Urinary bladder (tissue), 4 donors: ENCODE data around the gene SLC22A4. TPM values are rescaled to one million over a fixed set of nuclear protein-coding genes. Genes with fewer than 3 reads are reported as not detected.

Experiments used
- DNase-seq: peaks from one replicate; pipeline ENCODE4 v3.0.0-alpha.2; 2015; ENCODE audit errors: extremely low spot score
- H3K27ac ChIP-seq: one replicate; pipeline ENCODE4 v1.5.1; 2013; ENCODE audit warnings: low read depth, mild to moderate bottlenecking, moderate library complexity
- H3K36me3 ChIP-seq: one replicate; pipeline ENCODE4 v1.6.1; 2013; ENCODE audit warnings: mild to moderate bottlenecking, moderate library complexity; ENCODE audit not compliant: insufficient read depth
- H3K4me1 ChIP-seq: one replicate; pipeline ENCODE4 v1.6.1; 2013; ENCODE audit warnings: mild to moderate bottlenecking, moderate library complexity; ENCODE audit not compliant: insufficient read depth
- H3K4me3 ChIP-seq: one replicate; pipeline ENCODE4 v1.5.1; 2013; ENCODE audit warnings: low read depth, low read length
- WGBS: extraction: QIAGEN DNeasy Blood & Tissue Kit; methylation state at CpG from one replicate; pipeline ENCODE4 v1.1.7; 2013; 5-methylcytosine and 5-hydroxymethylcytosine counted together
- polyA plus RNA-seq: library from polyadenylated mRNA; stranded (reverse); fragments of 200-250 nt; gene quantifications from one replicate; pipeline ENCODE4 v1.2.3, GENCODE V29; 2013
- total RNA-seq: library from RNA; depleted of rRNA; stranded (reverse); fragments of >200 nt; gene quantifications from one replicate; pipeline ENCODE4 v1.2.3, GENCODE V29; 2014
- donor health status: healthy with polysubstance abuse.
- donor health status: healthy.

Gene SLC22A4
- total and polyA plus RNA-seq, 2 donors, result 1.5 to 2.2 TPM

DNA sequence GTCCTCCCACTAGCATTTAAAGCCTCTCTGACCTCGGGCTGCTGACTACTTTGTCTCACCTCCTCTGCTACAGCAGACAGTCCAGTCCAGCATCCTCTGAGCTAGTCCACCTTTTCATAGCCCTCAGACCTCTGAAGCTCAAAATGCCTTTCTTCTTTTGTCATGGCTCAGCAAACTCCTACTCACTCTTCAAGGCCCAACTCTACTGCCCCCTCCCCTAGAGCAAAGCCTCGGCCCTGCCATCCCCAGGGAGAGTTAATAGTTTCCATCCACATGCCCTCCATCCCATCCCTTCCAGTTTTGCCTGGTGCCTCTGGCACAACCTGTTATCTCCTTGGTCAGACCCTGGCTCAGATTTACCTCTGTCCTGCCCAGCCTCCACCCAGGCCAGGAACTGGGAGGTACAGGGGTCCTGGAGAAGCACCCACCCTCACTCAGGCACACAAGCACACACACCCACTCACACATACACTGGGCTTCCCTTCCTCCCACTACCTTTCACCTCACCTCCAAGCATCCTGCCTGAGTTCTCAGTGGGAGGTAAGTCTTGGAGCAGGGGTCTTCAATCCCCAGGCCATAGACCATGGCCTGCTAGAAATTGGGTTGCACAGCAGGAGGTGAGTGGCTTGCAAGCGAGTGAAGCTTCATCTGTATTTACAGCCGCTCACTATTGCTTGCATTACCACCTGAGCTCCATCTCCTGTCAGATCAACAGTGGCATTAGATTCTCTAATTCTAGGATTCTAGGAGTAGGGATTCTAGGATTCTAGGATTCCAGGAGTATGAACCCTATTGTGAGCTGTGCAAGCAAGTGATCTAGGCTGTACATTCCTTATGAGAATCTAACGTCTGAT is 18.6 kb upstream of the SLC22A4 start:
- no peak overlapping the region for H3K4me3 ChIP-seq
- WGBS, result 82% methylated on average over 5 of the region's 5 CpGs
- H3K27ac ChIP-seq, result no peak overlapping the region
- H3K36me3 ChIP-seq, result no peaks in the 10 kb centered on the region
- no peak for DNase-seq
- no peaks in the 10 kb centered on the region for H3K4me1 ChIP-seq

DNA sequence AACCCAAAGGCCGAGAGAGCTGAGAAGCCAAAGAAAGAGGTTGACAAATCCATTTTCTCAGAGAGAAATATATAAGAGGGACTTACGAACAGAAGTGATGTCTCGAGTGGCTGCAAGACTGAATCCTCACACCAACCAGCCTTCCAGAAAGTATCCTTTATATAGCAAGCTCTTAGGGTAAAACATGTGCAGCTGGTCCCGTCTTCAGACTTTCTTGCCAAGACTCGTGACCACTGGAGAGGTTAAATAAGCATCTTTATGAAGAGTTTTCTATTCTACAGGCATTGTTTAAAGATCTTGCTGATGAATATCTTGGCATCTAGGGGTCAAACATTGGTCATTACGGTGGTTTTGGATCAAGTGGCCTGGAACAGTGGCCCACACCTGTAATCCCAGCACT is 16.9 kb upstream of the SLC22A4 start:
- H3K36me3 ChIP-seq, result no peaks in the 10 kb centered on the region
- H3K4me3 ChIP-seq, result no peak overlapping the region
- no peak overlapping the region for H3K27ac ChIP-seq
- WGBS, result 46% methylated on average over 6 of the region's 6 CpGs
- no peaks in the 10 kb centered on the region for H3K4me1 ChIP-seq
- DNase-seq, result no peak

DNA sequence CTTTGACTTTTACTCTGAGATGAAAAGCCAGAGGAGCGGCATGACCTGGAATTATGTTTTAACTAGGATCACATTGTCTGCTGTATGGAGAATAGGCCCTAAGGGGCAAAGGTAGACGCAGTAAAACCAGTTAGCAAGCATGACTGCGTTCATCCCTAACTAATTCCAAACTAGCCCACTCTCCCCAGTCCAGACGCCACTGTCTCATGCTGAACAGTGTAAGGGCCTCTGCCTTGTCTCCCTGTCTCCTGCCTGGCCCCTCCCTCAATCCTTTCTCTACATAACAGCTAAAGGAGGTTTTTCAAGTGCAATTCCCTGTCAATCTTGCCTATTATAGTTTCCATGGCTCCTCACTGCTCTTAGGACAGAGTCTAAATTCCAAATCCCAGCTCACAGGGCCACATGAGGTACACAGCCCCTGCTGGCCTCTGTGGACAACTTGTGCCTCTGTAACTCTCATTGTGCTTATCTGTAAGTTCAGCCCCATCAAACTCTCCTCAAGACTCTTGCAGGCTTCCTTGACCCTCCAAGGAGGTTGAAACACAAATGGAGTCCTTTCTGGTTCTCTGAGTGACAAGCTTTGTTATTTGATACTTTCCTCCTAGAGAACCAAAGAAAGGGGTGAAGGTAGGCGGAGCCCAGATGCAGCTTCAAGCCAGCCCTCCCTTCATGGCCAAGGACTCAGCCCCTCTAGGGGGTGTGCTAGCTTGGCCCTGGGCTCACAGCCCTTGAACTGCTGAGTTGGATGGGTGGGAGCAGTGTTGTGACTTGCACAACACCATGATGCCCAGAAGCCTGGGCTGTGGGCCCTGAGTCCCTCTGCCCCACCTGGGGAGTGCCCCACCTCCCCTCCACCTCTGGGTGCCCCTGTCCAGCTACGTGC is 16.0 kb upstream of the SLC22A4 start:
- Histone ChIP-seq H3K27ac (no peak overlapping the region), H3K4me3 (no peak overlapping the region), H3K4me1 (no peaks in the 10 kb centered on the region), H3K36me3 (no peaks in the 10 kb centered on the region)
- 80% methylated on average over 6 of the region's 6 CpGs for WGBS
- no peak for DNase-seq

DNA sequence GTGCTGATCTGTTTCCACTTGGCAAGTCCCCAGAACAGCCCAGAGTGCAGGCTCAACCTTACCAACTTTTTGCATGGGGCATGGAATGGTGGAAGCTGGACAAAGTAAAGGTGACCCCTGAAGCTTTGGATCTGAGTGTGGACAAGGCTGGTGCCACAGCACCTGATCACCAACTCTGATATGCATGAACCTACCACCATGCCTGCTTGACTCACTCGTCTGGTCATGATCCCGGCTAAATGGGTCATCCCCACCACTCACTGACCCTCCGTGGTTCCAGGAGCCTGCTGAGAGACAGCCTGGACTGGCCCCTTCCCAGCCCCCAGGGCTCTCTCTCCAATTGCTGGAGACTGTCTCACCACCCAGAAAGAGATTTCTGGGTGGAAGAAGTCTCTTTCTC is 14.4 kb upstream of the SLC22A4 start:
- H3K4me1 ChIP-seq, result no peaks in the 10 kb centered on the region
- H3K27ac ChIP-seq, result no peak overlapping the region
- H3K36me3 ChIP-seq, result no peaks in the 10 kb centered on the region
- no peak for DNase-seq
- 83% methylated on average over 3 of the region's 3 CpGs for WGBS
- no peak overlapping the region for H3K4me3 ChIP-seq

DNA sequence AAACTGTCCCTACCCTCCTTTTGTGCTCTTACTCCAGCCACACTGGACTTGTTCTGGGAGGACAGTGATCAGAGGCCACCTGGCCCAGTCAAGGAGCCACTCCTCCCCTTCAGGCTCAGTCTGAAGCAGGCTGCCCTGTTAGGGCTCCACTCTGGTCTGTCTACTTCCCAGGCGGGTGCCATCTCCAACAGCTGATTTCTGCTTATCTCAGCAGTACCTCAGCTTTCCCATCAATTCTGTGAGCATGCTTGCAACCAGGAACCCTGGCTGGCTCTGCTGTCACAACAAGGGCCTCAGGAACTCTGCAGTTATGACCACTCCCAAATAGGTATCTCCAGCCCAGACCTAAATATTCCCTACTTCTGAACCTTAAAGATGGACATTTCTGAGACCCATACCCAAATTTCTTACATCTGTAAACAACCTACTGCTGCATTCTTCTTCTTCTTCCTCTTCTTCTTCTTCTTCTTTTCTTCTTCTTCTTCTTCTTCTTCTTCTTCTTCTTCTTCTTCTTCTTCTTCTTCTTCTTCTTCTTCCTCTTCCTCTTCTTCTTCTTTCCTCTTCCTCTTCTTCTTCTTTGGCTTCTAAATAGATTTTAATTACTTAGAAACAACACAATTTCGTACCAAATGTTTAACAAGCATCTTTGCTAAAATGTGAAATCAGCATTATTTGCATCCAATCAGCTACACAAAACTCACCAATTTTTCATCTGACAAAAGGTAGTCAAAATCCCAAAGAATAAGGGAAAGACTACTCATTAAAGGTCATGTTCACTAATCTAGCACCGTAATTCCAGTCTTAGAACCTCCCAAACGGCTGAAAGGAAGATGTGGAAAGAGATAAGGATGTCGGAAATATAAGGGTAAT is 13.6 kb upstream of the SLC22A4 start:
- DNase-seq, result no peak
- no peaks in the 10 kb centered on the region for H3K36me3 ChIP-seq
- no peaks in the 10 kb centered on the region for H3K4me1 ChIP-seq
- H3K4me3 ChIP-seq, result no peak overlapping the region
- no peak overlapping the region for H3K27ac ChIP-seq
- 83% methylated on average over 5 of the region's 5 CpGs for WGBS

DNA sequence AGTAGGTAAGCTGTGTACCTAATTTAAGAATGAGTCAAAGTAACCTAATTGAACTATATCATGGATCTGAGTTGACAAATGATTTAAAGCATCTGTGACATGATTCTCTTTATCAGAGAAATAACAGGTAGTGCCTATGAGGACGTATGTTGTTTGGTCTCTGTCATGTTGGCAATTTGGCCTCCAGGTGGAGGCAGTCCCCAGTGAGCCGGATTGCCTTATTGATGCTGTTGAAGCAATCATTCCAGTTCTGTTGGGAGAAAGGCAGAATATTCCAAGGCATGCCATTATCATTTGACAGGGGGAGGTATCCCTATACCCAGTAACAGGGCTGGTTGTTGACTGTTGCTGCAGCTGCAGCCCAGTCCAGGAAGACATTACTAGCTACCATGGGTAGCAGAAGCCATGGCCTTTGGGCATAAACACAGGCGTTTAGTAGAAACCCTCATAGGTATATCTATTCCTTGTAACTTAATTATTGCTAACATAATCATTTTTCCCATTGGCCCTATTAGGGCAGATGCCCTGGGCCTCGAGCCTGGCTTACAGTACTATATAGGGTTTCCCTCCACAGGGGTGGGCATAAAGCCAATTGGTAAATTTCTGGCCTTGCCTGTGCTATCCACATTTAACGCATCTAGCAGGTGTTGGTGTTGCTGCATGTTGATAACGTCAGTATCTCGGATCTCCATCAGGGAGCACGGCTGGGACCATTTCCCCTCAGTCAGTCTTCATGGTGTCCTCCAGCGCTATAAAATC is 12.2 kb upstream of the SLC22A4 start:
- 91% methylated on average over 9 of the region's 9 CpGs for WGBS
- Histone ChIP-seq H3K36me3 (no peaks in the 10 kb centered on the region), H3K4me3 (no peak overlapping the region), H3K4me1 (no peaks in the 10 kb centered on the region), H3K27ac (no peak overlapping the region)
- no peak for DNase-seq

DNA sequence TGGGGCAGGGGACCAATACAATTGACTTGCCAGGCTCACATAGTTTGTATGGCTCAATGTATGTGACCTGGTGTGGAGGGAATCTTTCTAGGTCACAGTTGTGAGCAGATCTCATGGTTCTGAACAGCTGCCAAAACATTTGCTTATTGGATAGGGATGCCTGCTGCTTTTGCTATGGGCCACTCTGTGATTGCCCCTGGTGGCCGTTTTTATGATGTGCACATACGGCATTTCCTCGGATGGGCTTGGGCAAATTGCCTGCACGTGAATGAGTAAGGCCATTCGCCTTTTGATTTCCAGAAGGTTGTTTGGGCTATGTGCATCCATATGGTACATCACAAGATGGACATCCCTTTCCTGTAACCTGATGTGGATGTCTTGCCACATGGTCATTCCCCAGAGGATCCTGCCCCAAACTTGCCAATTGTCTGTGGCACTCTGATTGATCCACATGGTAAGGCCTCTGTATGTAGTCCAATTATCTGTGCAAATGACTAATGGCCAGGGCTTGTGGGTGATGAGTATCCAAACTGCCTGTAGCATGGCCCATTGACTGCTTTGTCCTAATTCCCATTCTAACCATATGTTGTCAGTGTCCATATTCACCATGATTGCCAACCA is 10.7 kb upstream of the SLC22A4 start:
- 38% methylated on average over 5 of the region's 5 CpGs for WGBS
- Histone ChIP-seq H3K36me3 (no peaks in the 10 kb centered on the region), H3K4me3 (no peak overlapping the region), H3K4me1 (no peaks in the 10 kb centered on the region), H3K27ac (no peak overlapping the region)
- no peak for DNase-seq

DNA sequence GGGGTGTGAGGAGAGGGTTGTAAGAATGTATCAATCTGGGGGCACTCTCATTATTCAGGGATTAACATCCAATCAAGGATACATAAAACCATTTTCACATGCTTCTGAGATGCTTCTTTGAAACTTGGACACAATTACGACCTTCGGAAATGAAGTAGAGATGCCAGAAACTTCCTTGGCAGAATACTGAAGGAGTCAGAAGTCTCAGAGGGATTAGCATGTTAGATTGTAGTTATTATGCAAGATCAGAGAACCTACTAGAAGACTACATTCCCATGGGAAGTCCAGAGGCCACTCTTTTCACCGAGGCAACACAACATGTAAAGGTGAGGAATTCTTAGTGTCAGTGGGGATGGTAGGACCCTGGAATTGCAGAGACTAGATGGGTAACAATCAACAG is 5.1 kb upstream of the SLC22A4 start:
- Histone ChIP-seq H3K27ac (no peak overlapping the region), H3K4me3 (no peak overlapping the region), H3K4me1 (no peaks in the 10 kb centered on the region), H3K36me3 (no peaks in the 10 kb centered on the region)
- DNase-seq, result no peak
- WGBS, result 50% methylated on average over 3 of the region's 3 CpGs

DNA sequence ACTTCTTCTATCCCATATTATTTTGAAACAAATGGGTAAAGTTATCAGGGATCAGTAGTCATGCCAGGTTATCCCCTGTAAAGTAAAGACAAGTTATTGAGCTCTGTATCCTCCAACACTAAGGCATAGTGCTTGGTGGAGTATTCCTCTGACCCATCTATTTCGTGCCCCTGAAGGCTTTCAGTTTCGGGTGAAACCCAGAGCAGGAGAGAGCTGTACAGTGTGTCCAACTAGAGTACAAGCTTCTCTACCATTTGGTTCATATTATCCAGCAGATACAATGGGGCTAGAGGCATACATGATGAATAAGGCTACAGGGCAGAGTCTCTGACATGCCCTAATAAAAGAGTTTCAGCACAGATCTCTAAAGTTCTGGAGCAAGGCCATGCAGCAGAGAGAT is 3.2 kb upstream of the SLC22A4 start:
- H3K36me3 ChIP-seq, result no peaks in the 10 kb centered on the region
- DNase-seq, result no peak
- no peak overlapping the region for H3K27ac ChIP-seq
- H3K4me1 ChIP-seq, result no peaks in the 10 kb centered on the region
- 95% methylated on average over 2 of the region's 2 CpGs for WGBS
- no peak overlapping the region for H3K4me3 ChIP-seq

DNA sequence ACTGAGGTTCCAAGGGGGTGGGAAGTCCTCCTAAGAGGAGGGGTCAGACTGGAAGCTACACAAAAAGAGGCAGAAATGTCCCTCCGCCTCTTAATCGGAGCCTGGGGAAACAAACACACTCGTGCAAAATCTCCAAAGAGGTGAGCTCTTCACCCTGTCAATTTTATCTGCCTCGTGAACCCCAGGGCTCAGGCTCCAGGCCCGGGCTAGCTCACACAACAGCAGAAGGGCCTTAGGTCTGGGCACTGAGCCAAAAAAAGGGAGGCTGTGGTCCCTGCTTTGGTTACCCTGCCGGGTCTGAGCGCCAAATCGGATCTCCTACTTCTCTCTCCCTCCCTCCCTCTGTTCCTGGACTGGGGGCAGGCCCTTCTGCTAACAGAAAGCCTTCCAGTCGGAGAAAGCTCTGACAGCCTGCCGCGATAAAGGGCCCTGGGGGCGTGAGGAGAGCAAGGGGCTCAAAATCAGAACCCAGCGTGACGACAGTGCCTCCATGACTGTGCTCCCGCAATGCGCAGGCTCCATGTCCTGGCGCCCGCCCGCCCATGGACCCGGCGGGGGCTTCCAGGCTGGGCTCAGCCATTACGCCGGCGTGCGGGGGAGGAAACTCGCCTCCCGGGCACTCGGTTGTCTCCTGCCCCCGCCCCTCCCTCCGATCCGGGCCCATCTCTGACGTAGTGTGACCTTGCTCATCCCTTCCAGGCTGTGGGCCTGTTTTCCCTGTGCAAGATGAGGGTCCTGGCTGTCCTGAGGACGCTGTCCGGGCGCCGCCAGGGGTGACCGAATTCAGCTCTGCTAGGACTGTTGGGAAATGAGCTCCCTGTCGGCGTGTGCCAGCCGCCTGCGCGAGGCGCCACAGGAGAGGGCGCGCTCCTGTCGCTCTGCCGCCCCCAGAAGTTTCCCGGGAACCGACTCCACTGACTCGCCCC is 865 bp upstream of the SLC22A4 start:
- no peaks in the 10 kb centered on the region for H3K4me1 ChIP-seq
- peak overlapping the region; percentile 51 for H3K4me3 ChIP-seq
- under 1% methylated on average over 50 of the region's 50 CpGs for whole genome bisulfite sequencing
- peak; percentile 80 for DNase-seq
- H3K36me3 ChIP-seq, result no peaks in the 10 kb centered on the region
- H3K27ac ChIP-seq, result peak overlapping the region; percentile 87

DNA sequence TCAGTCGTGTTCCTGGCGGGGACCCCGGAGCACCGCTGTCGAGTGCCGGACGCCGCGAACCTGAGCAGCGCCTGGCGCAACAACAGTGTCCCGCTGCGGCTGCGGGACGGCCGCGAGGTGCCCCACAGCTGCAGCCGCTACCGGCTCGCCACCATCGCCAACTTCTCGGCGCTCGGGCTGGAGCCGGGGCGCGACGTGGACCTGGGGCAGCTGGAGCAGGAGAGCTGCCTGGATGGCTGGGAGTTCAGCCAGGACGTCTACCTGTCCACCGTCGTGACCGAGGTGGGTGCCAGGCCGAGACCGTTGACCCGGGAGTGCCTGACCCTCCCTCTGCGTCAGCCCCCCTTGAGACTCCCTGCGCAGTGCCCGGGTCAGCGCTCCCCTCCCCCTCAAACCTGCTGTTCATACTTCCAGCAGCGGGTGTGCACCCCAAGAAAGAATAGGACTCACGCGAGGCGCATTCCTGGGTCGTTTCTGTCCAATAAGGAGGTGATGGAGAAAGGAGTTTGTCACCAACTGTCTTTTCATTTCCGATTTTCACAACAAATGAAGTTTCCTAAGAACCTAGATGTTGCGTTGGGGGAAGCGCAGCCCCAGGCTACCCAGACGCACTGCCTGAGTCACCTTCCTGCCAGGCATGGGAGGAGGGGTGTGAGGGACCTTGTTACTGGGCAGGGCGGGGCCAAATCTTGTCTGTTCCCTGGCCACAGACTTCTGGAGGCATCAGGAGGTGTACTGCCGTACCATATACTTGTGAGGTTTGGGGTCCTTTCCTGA is 722 bp downstream of the SLC22A4 start:
- H3K27ac ChIP-seq, result no peak overlapping the region
- no peaks in the 10 kb centered on the region for H3K4me1 ChIP-seq
- DNase-seq, result no peak
- peak overlapping the region; percentile 51 for H3K4me3 ChIP-seq
- H3K36me3 ChIP-seq, result no peaks in the 10 kb centered on the region
- WGBS, result 11% methylated on average over 50 of the region's 50 CpGs
